ENCODE data around the gene ZNF284.

The ZNF284 gene

DNA sequence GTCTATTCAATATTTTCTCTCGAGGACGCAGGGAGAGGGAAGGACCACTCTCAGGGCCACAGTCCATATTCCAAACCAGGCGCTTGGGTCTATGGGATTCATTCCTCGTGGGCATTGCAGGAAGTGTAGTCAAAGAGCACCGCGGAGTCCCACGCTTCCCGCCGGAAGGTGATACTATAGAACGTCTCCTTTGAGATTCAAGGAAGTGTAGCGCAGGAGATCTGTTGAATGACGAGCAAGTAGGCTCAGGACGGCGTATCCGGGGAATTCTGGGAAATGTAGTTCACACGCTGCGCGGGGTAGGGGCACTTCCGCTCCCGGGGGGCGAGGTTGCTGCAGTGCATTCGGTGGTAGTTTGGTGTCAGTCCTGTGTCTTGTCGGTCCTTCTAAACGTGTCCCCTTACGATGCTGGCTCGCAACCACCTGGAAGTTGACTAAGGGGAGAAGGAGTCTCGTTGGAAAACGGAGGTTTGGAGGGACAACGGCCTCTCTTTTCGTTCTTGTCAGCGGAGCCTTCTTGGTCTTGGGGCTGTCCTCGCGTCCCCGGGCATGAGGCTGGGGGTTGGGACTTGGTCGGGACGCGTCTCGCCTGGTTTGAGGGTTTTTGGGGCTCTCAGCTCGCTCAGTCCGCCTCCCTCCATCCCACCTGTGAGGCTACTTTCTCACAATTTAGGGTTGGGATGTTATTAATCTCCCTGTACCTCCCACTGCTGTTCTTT lies at the start of gene ZNF284:
Gene ZNF284, plus strand, starts transcription at position 336 of the 719 bp plus-strand sequence. CDS start 4,231 bp downstream, outside the sequence.
- DNase-seq: peak; percentile 87 to 95

DNA sequence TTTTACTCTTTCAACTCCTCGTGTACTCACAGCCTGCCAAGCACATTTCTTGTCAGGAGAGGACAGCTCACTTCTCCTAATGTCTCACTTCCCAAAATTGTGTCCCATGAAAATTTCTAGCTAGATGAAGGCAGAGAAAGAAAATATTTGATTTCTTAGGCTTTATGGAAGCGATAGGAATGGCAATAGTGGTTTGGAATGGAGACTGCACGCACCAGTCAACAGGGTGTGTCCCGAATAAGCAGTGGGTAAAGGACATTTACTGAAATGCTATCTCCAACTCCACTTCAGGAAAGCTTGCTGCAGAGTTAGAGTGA lies 47.1 kb upstream of the ZNF284 start:
- DNase-seq: no peak

DNA sequence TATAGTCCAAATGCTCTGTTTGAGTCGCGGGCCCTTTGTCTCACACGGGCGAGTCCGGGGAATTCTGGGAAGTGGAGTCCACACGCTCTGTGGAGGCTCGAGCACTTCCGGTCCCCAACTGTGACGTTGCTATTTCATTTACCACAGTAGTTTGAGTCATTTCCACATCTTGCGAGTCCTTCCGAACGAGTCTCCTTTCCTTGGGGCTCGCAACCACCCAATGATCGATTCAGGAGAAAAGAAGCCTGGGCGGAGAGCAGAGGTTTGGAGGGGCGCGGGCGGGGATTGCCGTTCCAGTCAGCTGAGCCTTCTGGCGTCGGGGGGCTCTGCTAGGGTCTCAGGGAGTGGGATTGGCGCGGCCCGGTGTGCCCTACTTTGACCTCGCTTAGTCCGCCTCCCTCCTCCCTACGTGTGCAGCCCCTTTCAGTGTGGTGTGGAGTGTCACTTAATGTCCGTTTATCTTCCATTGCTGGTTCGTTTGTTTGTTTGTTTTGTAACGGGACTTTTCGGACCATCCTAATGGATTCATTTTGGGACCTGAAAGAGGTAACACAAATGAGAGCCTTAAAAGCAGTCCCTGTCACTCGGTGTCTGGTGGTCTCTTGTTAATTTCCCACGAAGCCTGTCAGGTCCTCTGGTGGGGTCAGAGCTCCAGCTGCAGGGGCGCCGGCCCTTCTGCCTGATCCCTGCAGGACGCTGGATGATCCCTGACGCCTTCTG lies 46.6 kb upstream of the ZNF284 start, which contains the start of gene ZNF222:
Gene ZNF222, plus strand, starts transcription at position 163 of the 720 bp plus-strand sequence. Its CDS starts 58 bp downstream, at position 221.
- peak; percentile 77 to 90 for DNase-seq

DNA sequence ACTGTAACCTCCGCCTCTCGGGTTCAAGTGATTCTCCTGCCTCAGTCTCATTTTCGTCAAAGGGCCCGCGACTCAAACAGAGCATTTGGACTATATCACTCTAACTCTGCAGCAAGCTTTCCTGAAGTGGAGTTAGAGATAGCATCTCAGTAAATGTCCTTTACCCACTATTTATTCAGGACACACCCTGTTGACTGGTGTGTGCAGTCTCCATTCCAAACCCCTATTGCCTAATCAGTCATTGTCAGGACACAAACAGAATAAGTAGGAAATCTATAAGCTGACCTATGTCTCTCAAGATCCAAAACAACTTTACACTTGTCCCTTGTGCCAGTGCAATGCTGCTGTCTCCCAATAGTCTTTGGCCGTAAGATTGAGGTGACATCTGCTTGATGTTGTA lies 45.3 kb upstream of the ZNF284 start:
- no peak for DNase-seq

DNA sequence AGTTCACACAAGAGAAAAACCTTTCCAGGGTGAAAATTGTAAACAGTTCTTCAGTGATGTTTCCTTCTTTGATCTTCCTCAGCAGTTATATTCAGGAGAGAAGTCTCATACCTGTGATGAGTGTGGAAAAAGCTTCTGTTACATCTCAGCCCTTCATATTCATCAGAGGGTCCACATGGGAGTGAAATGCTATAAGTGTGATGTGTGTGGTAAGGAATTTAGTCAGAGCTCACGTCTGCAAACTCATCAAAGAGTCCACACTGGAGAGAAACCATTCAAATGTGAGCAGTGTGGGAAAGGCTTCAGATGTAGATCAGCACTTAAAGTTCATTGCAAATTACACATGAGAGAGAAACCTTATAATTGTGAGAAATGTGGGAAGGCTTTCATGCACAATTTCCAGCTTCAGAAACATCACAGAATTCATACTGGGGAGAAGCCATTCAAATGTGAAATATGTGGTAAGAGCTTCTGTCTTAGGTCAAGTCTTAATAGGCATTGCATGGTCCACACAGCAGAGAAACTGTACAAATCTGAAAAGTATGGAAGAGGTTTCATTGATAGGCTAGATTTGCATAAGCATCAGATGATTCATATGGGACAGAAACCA lies 39.9 kb upstream of the ZNF284 start:
- DNase-seq: no peak

DNA sequence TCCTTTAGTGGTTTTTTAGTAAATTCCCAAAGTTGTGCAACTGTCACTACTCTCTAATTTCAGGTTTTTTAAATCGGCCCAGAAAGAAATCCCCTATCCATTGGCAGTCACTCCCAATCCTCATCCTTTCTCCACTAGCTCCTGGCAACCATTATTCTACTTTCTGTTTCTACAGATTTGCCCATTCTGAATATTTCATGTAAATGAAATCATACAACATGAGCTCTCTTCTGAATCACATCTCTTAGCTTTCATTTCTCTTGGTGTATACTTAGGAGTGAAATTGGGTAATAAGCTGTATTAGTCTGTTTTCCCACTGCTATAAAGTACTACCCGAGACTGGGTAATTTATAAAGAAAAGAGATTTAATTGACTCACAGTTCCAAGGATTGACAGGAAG lies 29.8 kb upstream of the ZNF284 start:
- no peak for DNase-seq

DNA sequence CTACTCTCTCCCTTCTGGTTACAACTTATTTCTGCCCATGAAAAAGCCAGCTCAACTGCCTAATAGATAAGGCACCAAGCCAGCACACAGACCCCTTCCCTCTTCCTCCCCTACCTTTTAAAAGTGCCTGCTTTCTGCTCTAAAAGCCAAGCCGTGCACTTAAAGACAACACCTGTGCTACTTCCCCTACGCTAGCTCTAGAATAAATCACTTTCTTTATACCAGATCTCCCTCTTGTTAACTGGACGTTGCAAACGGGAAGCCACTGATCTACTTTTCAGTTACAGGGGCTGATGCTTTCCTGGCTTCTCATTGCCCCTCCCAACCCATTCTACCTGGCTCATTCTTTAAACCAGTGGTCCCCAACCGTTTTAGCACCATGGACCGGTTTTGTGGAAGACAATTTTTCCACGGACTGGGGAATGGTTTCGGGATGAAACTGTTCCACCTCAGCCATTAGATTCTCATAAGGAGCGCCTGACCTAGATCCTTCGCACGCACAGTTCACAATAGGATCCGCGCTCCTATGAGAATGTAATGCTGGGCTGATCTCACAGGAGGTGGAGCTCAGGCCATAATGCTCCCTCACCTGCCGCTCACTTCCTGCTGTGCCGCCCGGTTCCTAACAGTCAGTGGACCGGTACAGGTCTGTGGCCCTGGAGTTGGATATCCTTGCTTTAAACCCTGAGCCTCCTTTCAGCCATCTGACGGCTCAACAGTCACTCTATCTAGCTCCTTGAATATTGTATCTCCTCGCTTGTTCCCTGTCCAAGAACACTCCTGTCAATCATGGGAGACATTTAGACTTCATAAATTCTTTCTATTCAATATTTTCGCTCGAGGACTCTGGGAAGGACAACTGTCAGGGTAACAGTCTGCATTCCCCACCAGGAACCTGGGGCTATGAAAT lies 21.0 kb upstream of the ZNF284 start:
- peak; percentile 78 to 80 for DNase-seq

DNA sequence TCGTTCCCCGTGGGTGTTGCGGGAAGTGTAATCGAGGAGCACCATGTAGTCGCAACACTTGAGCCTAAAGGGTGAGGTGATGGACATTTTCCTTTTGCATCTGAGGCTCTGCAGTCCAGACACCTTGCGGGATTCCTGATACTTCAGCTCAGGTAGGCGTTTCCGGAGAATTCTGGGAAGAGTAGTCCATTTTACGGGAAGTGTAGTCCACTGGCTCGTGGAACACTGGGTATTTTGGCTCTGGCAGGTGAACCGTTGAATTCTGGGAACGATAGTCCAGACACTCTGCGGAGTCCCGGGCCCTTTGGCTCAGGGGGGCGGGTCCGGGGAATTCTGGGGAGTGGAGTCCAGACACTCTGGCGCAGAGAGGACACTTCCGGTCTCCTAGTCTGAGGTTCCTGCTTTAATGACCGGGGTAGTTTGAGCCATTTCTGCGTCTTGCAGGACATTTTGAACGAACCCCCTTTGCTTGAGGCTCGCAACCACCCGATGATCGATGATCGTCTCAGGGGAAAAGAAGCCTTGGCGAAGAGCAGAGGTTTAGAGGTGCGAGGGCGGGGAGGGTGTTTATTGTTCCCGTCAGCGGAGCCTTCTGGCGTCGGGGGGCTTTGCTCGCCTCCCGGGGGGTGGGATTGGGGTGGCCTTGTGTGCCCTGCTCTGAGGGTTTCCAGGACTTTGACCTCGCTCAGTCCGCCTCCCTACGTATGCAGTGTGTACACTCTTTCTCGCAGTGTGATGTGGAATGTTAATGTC lies 20.1 kb upstream of the ZNF284 start, which contains the start of gene ZNF223:
Gene ZNF223, plus strand, starts transcription at position 387 of the 753 bp plus-strand sequence. CDS start 3,141 bp downstream, outside the sequence.
- DNase-seq: peak; percentile 99

DNA sequence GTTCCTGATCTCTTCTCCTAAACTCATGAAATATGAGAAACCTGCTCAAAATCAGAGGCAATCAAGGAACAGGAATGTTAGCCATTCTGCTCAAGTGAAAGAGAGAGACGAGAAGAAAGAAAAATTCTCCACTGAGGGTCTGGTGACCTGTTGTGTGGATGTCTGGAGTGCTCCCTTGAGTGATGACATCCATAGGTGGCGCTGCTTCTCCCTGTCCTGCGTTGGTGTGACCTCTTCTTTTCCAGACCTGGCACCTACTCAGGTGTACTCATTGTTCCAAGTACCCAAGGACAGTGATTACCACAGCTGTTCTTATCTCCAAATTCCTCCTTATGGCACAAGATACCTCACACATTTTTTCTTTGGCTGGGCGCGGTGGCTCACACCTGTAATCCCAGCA lies 16.1 kb upstream of the ZNF284 start:
- DNase-seq: peak in 1 of 2 experiments; percentile 26

DNA sequence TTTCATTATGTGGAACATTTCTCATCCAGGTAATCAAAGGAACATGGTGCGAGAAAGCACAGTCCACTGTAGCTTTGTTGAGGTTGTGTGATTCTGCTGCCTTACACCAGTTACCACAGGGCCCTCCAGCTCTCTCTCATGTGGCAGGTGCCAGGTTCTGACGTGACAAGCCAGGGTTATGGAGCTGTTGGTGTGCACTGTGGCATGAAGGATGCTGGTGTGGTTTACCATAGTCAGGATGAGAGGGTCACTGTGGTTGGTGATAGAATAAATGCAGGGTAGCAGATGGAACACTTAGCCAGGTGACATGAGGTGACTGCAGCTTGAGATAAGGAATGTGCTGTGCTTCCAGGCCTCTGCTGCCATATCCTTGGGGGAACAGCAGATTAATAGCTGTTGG lies 12.7 kb upstream of the ZNF284 start:
- no peak for DNase-seq

DNA sequence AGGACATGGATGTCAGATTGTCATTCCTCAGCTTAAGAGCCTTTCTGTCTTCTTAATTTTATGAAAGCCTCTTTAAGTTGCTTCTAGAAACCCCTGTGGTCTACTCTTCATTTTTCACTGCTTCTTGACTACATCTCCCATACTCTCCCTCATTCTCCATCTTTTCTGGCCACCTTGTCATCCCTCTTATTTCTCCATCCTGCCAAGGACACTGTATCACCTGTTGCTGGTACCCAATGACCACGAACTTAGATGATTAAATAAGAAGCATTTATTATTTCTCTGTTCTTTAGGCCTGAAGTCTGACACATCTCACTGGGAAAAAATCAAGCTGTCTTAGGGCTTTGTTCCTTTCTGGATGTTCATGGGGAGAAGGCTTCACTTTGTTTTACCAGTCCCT lies 10.9 kb upstream of the ZNF284 start:
- no peak for DNase-seq

DNA sequence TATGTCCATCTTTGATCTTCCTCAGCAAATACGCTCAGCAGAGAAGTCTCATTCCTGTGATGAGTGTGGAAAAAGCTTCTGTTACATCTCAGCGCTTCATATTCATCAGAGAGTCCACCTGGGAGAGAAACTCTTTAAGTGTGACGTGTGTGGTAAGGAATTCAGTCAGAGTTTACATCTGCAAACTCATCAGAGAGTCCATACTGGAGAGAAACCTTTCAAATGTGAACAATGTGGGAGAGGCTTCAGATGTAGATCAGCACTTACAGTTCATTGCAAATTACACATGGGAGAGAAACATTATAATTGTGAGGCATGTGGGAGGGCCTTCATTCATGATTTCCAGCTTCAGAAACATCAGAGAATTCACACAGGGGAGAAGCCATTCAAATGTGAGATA lies 5.7 kb upstream of the ZNF284 start:
- no peak for DNase-seq

DNA sequence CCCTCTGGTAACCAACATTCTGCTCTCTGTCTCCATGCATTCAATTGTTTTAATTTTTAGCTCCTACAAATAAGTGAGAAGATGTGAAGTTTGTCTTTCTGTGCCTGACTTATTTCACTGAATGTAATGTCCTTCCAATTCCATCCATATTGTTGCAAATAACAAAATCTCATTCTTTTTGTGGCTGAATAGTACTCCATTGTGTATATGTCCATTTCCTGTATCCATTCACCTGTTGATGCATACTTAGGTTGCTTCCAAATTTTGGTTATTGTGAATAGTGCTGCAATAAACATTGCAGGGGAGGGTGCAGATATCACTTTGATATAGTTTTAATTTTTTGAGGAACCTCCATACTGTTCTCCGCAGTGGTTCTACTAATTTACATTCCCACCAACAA lies 2.5 kb upstream of the ZNF284 start:
- DNase-seq: no peak

DNA sequence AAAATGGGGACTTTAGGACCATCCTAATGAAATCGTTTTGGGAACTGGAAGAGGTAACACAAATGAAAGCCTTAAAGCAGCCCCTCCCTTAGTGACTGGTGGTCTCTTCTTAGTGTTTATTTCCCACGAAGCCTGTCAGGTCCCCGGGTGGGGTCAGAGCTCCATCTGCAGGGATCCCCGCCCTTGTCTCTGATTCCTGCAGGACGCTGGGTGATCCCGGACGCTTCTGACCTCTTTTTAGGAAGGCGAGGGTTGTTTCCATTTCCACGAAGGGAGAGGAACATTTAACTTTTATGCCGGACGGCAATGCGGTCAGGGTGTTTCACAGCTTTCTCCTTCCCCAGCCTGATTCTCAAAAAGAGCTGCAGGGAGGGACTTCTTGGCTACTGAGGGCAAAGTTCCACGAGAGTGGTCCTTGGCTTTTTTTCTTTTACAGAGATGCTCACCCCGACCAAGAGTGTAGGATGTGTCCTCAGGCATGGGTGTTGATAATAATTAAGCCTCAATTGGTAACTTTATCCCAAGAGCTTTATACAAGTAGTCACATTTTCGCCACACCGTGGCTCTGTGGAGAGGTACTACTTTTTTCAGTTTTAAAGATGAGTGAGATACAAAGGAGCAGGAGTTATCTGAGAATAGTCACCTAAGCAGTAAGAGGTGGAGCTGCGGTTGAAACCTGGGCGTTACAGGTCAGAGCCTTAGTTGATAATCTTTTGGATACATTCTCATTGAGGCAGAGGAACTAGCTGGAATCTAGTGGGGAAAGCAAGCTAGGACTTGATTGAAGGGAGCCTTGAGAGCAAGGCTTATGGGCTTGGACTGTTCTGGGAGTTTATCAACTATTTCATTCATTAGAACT lies 813 bp downstream of the ZNF284 start:
- DNase-seq: peak in 1 of 2 experiments; percentile 27

DNA sequence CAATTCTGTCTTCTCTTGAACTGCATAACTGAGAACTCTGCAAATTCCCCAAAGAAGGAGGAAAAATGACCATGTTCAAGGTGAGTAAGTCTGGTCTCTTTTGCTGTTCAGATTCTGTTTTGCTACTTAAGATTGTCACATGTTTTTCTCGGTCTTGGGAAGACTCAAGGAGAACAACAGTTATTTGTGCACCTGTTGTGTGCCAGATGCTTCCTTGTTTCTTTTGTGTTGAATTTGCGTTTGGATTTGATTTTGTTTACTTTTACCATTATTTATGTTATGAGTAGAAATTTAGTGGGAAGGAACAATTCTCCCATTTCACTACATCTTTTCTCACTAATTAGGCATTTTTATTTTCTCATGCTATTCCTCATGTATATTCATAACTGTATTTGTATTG lies 4.4 kb downstream of the ZNF284 start:
- DNase-seq: no peak

DNA sequence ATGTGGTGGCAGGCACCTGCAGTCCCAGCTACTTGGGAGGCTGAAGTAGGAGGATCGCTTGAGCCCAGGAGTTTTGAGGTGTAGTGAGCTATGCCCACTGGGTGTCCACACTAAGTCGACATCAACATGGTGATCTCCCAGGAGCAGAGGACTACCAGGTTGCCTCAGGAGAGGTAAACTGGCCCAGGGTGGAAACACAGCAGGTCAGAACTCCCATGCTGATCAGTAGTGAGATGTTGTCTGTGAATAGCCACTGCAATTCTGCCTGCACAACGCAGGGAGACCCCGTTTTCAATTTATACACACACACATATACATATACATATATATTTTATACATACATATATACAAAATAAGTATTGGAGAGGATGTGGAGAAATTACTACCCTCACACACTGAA lies 20.1 kb downstream of the ZNF284 start:
- DNase-seq: no peak

DNA sequence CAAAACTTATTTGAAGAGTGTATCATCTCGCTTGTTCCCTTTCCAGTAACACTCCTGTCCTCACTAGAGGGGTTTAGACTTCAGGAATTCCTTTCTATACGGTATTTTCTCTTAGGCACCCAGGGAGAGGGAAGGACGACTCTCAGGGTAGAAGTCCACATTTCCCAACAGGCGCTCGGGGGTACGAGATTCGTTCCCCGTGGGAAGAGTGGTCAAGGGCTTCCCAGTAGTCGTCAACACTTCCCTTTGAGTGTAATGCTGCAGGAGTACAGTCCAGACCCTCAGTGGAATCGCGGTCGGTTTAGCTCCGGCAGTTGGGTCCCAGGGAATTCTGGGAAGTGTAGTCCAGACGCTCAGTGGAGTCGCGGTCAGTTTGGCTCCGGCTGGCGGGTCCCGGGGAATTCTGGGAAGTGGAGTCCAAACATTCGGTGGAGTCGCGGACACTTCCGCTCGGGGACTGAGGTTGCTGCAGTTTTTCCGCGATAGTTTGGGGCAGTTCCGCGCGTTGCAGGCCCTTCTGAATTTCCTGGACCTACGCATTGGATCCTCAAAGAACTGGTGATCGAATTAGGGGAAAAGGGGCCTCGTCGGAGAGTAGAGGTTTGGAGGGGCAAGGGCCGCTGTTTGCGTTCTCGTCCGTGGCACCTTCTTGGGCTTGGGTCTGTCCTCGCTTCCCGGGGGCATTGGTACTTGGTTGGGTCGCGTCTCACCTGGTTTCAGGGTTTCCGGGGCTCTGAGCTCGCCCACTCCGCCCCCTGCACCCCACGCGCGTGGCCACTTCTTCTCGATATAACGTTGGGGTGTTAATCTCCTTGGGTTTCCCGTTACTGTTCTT lies 22.2 kb downstream of the ZNF284 start, which contains the start of gene ZNF224:
Gene ZNF224, plus strand, starts transcription at position 431 of the 835 bp plus-strand sequence. CDS start 3,513 bp downstream, outside the sequence.
- DNase-seq: peak; percentile 94 to 98

DNA sequence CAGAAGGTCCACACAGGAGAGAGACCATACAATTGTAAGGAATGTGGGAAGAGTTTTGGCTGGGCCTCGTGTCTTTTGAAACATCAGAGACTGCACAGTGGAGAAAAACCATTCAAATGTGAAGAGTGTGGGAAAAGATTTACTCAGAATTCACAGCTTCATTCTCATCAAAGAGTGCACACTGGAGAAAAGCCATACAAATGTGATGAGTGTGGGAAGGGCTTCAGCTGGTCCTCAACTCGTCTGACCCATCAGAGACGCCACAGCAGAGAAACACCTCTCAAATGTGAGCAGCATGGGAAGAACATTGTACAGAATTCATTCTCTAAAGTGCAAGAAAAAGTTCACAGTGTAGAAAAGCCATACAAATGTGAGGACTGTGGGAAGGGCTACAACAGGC lies 35.8 kb downstream of the ZNF284 start:
- no peak for DNase-seq

DNA sequence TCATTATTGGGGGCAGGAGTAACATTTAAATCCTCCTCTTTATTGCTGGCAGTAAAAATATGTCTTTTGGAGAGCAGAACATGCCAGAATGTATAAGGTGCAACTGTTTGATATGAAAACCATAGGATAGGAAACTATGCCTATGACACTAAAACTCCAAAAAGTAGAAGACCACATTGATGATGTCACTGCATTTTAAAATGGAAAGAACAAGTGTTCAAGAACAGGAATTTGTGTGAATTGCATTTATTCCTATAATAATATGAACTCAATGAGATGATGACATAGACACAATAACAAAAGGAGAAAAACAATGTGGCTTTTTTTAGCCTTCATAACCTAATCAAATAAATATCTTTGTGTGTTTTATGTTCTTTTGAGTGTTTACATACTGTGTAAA lies 37.5 kb downstream of the ZNF284 start:
- no peak for DNase-seq

DNA sequence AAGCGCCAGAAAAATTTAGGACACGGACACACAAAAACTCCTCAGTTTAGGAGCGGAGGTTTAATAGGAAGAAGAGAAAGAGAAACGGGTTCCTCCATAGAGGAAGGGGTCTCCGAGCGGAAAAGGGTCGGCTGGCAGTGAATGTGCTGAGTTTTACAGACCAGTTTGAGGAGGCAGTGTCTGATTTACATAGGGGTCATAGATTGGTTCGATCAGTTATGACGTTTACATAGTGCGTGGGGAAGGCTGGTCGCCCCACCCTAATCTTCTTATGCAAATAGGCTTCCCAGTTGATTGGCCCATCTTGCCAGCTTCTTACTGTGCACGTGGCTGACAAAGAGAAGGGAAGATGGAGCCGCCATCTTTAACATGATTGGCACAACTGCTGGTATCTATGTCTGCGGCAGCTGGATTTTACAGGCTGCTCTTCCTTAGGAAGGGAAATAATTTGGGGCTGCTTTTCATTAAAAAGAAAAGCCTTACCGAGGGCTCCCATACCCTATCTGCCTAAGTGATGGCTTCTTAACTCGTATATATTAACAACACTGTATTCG lies 40.0 kb downstream of the ZNF284 start:
- DNase-seq: peak; percentile 71 to 77

Measured in NCI-H526 (cell line).